ENCODE results near the gene TRAPPC14.

Gene TRAPPC14

GRCh38 chr7:100176096-100177044, 17.8 kb upstream of the TRAPPC14 start:
- TF ChIP-seq, protein P1, sequence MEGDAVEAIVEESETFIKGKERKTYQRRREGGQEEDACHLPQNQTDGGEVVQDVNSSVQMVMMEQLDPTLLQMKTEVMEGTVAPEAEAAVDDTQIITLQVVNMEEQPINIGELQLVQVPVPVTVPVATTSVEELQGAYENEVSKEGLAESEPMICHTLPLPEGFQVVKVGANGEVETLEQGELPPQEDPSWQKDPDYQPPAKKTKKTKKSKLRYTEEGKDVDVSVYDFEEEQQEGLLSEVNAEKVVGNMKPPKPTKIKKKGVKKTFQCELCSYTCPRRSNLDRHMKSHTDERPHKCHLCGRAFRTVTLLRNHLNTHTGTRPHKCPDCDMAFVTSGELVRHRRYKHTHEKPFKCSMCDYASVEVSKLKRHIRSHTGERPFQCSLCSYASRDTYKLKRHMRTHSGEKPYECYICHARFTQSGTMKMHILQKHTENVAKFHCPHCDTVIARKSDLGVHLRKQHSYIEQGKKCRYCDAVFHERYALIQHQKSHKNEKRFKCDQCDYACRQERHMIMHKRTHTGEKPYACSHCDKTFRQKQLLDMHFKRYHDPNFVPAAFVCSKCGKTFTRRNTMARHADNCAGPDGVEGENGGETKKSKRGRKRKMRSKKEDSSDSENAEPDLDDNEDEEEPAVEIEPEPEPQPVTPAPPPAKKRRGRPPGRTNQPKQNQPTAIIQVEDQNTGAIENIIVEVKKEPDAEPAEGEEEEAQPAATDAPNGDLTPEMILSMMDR (IDR thresholded peaks at IDR 0.05; ENCODE audit: low read depth, low read length), result no peak
- DNase-seq (ENCODE audit: extremely low read depth, low read depth), result no peak

DNA sequence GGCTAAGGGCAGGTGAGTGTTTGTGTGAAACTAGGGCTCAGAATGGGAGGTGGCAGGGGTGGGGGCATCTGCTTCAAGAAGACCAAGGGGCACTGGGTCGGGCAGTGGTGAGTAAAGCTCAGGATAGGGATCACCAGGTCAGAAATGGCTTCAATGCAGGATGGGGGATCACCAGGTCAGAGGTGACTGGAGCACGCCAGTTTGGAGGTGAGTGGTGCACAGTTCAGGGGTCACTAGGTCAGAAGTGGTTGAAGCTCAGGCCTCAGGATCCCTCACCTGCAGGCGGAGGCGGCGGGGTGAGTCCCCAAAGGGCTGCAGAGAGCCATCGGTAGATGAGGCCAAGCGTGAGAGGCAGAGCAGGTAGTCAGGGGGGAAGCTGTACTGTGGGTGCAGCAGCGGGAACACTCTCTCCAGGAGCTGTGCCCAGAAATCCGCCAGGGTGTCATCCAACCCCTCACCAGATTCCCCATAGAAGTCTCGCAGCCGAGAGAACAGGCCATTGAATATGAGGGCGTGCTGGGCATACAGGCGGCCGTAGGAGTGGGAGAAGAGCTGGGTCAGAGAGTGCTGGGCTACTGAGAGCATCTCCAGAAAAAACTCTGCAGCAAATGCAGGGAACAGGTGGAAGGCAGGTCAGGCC, 16.9 kb upstream of the TRAPPC14 start:
- TF ChIP-seq, protein P1 (IDR thresholded peaks at IDR 0.05; ENCODE audit: low read depth, low read length), result no peak
- no peak for DNase-seq (ENCODE audit: extremely low read depth, low read depth)

- TF ChIP-seq, protein P1 (IDR thresholded peaks at IDR 0.05; ENCODE audit: low read depth, low read length), result no peak
- DNase-seq (ENCODE audit: extremely low read depth, low read depth), result no peak
Observed at GRCh38 chr7:100174582-100174981, 16.1 kb upstream of the TRAPPC14 start.

DNA sequence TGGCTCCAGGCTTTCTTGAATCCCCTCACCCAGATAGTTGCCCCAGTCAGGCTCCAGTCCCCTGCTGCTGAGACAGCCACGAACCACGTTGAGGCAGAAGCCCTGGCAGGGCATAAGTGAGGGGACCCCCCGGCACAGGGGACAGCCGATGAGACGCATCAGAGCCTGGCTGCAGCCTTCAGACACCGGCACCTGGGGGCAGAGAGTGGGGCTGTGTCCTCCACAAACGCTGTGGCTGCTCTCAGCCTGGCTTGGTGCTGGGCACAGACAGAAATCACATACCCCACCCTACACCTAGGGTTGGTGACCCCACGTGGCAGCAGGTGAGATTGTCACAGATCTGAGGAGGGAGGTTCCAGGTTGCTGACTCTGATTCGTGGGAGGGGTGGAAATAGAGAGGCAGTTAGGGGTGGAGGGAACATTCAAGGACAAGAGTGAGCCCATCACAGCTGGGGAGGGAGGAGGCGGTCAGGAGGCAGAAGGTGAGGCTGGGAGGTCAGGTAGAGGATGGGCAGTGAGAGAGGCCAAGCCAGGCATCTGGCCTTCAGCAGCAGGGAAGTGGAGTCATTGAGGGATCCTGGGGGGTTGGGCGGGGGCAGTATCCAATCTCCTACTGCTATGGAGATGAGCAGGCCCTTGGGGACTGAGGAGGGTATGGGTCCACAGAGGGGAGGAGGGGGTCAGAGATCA, 15.4 kb upstream of the TRAPPC14 start:
- TF ChIP-seq, protein P1 (IDR thresholded peaks at IDR 0.05; ENCODE audit: low read depth, low read length), result no peak

DNA sequence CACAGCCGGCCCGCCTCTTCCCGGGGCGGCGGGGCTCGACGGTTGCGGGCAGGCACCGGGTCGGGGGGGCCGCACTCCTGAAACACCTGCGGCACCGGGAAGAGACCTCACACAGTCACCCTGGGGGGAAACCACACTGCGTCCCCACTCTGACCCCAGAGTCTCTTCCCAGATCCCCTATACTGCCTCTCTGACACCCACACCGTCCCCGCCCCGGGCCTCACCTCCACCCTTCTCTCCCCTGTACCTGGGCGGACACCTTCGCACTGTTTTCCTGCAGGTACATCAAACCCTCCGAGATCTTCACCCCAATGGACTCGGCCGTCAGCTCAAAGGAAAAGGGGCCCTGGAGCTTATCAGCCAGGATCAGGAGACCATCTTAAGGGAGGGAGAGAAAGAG, 13.3 kb upstream of the TRAPPC14 start:
- TF ChIP-seq, protein P1 (IDR thresholded peaks at IDR 0.05; ENCODE audit: low read depth, low read length), result no peak
- no peak for DNase-seq (ENCODE audit: extremely low read depth, low read depth)

More for the DNA sequence above, 15.4 kb upstream of the TRAPPC14 start:
- DNase-seq (ENCODE audit: extremely low read depth, low read depth), result no peak

- no peak for DNase-seq (ENCODE audit: extremely low read depth, low read depth)
- TF ChIP-seq, protein P1 (IDR thresholded peaks at IDR 0.05; ENCODE audit: low read depth, low read length), result no peak
Observed at GRCh38 chr7:100171087-100171681, 12.7 kb upstream of the TRAPPC14 start.
